GM19035 (cell line): ENCODE measurements around the gene SMPD3.

Experiments
- ATAC-seq: cut with Tn5 transposase; IDR thresholded peaks from one replicate; pipeline ENCODE4 v1.9.1; 2021; ENCODE audit not compliant: unreplicated experiment

Gene SMPD3

GRCh38 chr16:68408428-68408827, 39.9 kb downstream of the SMPD3 start:
- no peak for ATAC-seq

GRCh38 chr16:68406458-68407152, 41.7 kb downstream of the SMPD3 start:
- no peak for ATAC-seq

- no peak for ATAC-seq
Observed at GRCh38 chr16:68404736-68405345, 43.5 kb downstream of the SMPD3 start.

- no peak for ATAC-seq
Observed at GRCh38 chr16:68403704-68404103, 44.6 kb downstream of the SMPD3 start.

DNA sequence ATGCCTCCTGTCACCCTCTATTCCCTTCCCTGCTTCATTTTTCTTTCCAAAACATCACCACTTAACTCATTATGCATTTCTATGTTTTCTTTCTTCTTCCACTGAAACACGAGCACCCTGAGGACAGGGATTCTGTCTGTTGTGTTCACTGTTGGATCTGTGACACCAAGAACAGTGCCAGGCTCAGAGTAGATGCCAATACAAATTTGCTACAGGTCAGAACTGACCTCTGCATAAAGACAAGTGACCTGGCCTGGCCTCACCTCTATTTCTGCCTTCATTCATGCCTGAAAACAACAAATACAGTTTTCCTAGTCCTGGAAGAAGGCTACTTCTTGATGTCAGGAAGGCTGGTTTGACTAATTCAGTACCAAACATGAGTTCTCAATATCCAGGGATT, 45.1 kb downstream of the SMPD3 start:
- no peak for ATAC-seq

GRCh38 chr16:68402748-68403040, 45.6 kb downstream of the SMPD3 start:
- no peak for ATAC-seq

DNA sequence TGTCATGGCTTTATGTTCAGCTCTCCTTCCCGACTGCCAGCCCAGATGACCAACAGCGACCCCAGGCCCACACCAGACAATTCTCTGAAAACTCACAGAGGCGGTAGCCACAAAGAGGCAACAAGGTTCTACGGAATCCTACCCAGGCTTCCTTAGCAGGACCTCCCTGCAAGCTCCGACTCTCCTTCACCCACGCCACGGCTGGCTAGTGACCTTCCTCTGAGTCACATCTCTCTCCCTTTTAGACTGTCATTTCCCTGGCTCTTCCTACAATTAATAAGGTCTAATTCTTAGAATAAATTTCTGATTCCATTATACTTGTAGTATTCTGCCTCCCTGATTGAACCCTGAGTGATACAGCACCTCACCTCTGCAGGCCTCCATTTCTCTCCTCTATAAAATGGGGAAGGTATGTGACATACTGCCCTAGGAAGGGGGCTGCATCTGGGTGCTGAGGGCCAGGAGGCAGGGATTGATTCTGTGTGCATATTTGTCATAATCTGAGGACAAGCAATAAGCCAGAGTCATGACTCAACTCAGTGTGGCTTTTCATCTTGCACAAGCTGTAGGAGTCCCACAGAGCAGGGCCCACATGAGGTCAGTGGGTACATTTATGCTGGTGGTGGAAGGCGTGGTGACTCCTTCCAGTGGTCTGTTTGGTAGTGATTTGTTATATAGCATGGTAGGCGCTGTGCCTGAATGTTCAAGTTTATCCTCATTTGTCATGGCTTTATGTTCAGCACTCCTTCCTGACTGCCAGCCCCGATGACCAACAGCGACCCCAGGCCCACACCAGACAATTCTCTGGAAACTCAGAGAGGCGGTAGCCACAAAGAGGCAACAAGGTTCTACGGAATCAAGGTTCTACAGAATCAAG, 46.2 kb downstream of the SMPD3 start:
- ATAC-seq: no peak

- ATAC-seq: no peak
Observed at GRCh38 chr16:68400924-68401460, 47.3 kb downstream of the SMPD3 start.

- ATAC-seq: no peak
Observed at GRCh38 chr16:68400083-68400923, 48.0 kb downstream of the SMPD3 start.

DNA sequence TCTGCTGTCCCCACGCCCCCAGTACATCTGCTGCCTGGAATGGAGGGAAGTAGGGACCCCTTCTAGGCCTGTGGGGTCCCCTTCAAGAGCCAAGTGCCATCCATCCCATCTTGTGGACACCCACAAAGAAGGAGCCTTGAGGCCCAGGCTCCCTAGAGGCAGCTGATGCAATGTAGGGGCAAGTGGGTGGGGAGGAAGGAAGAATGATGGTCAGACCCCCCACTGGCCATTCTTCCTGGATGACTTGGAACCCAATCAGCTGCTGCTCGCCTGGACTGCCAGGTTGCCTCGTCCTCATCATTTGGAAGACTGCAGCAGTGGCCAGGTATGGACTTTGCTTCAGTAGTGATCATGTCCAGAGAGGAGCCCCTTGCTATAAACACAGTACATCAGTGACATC, 48.9 kb downstream of the SMPD3 start:
- ATAC-seq: no peak

- ATAC-seq: no peak
Observed at GRCh38 chr16:68397710-68398201, 50.6 kb downstream of the SMPD3 start.

- no peak for ATAC-seq
Observed at GRCh38 chr16:68396481-68396880, 51.8 kb downstream of the SMPD3 start.

- ATAC-seq: no peak
Observed at GRCh38 chr16:68395815-68396214, 52.5 kb downstream of the SMPD3 start.

- no peak for ATAC-seq
Observed at GRCh38 chr16:68395167-68395786, 53.0 kb downstream of the SMPD3 start.

- no peak for ATAC-seq
Observed at GRCh38 chr16:68393333-68393732, 55.0 kb downstream of the SMPD3 start.

DNA sequence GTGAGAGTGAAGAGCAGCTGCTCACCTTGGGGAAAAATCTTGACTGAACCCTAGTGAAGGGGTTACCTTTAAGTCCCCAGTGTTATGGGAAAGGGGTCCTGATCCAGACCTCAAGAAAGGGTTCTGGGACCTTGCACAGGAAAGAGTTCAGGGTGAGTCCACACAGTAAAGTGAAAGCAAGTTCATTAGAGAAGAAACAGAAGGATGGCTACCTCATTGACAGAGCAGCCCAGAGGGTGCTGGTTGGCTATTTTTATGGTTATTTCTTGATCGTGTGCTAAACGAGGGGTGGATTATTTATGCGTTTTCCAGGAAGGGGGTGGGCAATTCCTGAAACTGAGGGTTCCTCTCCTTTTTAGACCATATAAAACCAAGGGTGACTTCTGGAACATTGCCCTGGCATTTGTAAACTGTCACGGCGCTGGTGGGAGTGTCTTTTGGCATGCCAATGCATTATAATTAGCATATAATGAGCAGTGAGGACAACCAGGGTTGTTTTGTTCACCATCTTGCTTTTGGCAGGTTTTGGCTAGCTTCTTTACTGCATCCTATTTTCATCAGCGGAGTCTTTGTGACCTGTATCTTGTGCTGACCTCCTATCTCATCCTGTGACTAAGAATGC, 58.4 kb downstream of the SMPD3 start:
- no peak for ATAC-seq

DNA sequence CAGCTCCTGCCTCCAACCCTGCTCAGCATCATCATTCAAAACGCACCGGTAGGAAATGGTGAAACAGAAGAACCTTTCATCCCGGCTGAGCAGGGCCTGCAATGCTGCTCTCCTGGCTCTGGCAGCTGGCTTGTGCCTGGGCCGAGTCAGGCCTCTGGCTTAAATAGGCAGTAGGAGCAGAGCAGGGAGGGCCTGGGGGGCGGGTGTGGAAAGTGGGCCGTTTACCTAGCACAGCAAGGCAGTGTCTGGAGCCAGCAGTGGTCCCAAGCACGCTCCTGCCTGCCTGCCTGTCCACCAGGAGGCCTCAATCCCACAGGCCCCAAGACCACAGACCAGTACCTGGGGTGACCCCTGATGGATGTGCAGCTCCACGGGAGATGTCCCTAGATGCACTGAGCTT, 59.3 kb downstream of the SMPD3 start:
- ATAC-seq: no peak

- no peak for ATAC-seq
Observed at GRCh38 chr16:68388124-68388523, 60.2 kb downstream of the SMPD3 start.

DNA sequence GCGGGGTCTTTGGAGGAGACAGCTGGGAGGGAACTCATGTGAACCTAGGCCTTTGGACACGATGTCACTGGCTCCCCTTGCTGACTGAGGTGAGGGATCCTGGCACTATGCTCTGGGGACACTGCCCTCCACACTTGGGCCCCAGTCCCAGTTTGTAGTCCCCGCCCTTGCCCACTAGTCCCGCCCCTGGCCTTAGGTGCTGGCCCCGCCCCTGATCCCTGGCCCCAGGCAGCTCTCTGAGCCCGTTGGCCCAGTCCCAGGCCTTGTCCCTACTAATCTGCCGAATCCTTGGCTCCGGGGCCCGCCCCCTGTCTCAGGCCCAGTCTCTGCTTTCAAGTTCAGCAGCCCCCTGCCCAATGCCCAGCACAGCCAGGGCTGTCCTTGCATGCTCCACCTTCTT, 61.0 kb downstream of the SMPD3 start:
- ATAC-seq: no peak

DNA sequence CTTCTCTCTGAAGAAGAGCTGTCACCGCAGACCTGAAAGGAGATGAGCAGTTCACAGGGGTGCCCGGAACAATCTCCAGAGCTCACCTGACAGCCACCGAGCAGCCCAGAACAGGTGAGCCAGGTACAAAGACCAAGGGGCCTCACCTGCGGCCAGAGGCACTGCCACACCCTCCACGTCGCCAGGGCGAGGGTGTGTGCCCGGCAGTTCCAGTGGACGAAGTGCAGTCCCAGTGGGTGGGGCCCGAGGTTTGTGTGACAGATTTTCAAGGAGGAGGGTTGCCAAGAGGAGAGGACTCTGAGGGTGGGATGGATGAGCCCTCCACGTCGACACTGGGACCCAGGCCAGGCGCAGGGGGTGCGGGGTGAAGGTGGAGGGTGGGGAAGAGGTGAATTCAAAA, 61.7 kb downstream of the SMPD3 start:
- no peak for ATAC-seq
